Sigmoid colon (tissue), 7 donors: ENCODE data around the gene CTBP2. TPM values are rescaled to one million over a fixed set of nuclear protein-coding genes. Genes with fewer than 3 reads are reported as not detected.

Source experiments
- DNase-seq: peaks from one replicate; pipeline ENCODE4 v3.0.0-alpha.2; 2019
- H3K27ac ChIP-seq, 4 donors: fragments of 200-600 bp; sonication (generic); one replicate each; pipeline ENCODE4 v1.5.1; 2016 to 2019; ENCODE audit warnings: mild to moderate bottlenecking in 1 of 4
- H3K27me3 ChIP-seq, 3 donors: fragments of 200-600 bp; sonication (generic); one replicate each; pipeline ENCODE4 v1.5.1; 2019; ENCODE audit warnings: mild to moderate bottlenecking in 1 of 3
- H3K36me3 ChIP-seq, 4 donors: fragments of 200-600 bp; sonication (generic); one replicate each; pipeline ENCODE4 v1.5.1; 2016 to 2019
- H3K4me1 ChIP-seq, 4 donors: fragments of 200-600 bp; sonication (generic); one replicate each; pipeline ENCODE4 v1.5.1; 2017 to 2019
- H3K4me3 ChIP-seq, 4 donors: fragments of 200-600 bp; sonication (generic); one replicate each; pipeline ENCODE4 v1.5.1; 2017 to 2019; ENCODE audit warnings: mild to moderate bottlenecking in 2 of 4, moderate library complexity in 1 of 4
- H3K9me3 ChIP-seq, 4 donors: fragments of 200-600 bp in 3 of 4; sonication (generic) in 3 of 4; one replicate each; pipeline versions ENCODE4 v1.5.1 to v1.6.1; 2013 to 2019
- CTCF ChIP-seq, 4 experiments: fragments of 450-650 bp in 3 of 4; fragments of 200-600 bp in 1 of 4; IDR thresholded peaks; one replicate each; pipeline ENCODE4 v1.5.1; 2016 to 2019; ENCODE audit warnings: antibody characterized with exemption in 4 of 4, mild to moderate bottlenecking in 3 of 4, moderate library complexity in 2 of 4
- EP300 ChIP-seq, 4 donors: sonication (generic); formaldehyde crosslinking; IDR thresholded peaks; one replicate each; pipeline ENCODE4 v1.6.1; 2017; ENCODE audit warnings: antibody characterized with exemption in 4 of 4
- POLR2A ChIP-seq, 2 donors: fragments of 450-650 bp; IDR thresholded peaks; one replicate each; pipeline ENCODE4 v1.6.1; 2016; ENCODE audit warnings: antibody characterized with exemption in 2 of 2, mild to moderate bottlenecking in 2 of 2, moderate library complexity in 2 of 2
- POLR2AphosphoS5 ChIP-seq, 4 donors: sonication (generic); formaldehyde crosslinking; IDR thresholded peaks; one replicate each; pipeline ENCODE4 v1.6.1; 2017; ENCODE audit warnings: antibody characterized with exemption in 4 of 4
- WGBS, 2 donors: extraction: QIAGEN DNeasy Blood & Tissue Kit; methylation state at CpG; one replicate each; pipeline ENCODE4 v1.1.7; 2013; 5-methylcytosine and 5-hydroxymethylcytosine counted together
- intact Hi-C: fragments of 100-400 bp; cut with DNase I; formaldehyde crosslinking; loops from one replicate; pipeline ENCODE4 v1.15.1; 2023
- polyA plus RNA-seq, 3 donors: library from polyadenylated mRNA; stranded (reverse); fragments of 200-250 nt; gene quantifications; one replicate each; pipeline ENCODE4 v1.2.3, GENCODE V29; 2013
- total RNA-seq, 4 donors: library from RNA; depleted of rRNA; stranded (reverse); fragments of >200 nt; gene quantifications; one replicate each; pipeline ENCODE4 v1.1.0, GENCODE V29; 2016
- donor health status: healthy with polysubstance abuse.
- donor health status: Bipolar disorder and iron deficiency.
- donor health status: healthy.

Gene CTBP2
- total and polyA plus RNA-seq, 7 donors = 31.2 to 62.4 (median 52.0) TPM

- no peak overlapping the region for H3K4me3 ChIP-seq
- H3K36me3 ChIP-seq = no peaks in the 10 kb centered on the region
- H3K27ac ChIP-seq = no peak overlapping the region
- no peaks in the 10 kb centered on the region for H3K27me3 ChIP-seq
- H3K4me1 ChIP-seq = no peaks in the 10 kb centered on the region
- no peaks in the 10 kb centered on the region for H3K9me3 ChIP-seq
- intact Hi-C loops = no loop called here
- TF ChIP-seq POLR2A (IDR thresholded peaks at IDR 0.05) (no peak), CTCF (IDR thresholded peaks at IDR 0.05) (no peak), POLR2AphosphoS5 (IDR thresholded peaks at IDR 0.05) (no peak), EP300 (IDR thresholded peaks at IDR 0.05) (no peak)
- WGBS, 2 donors = 89 to 95% methylated on average over 9 of the region's 9 CpGs
- DNase-seq = no peak
These were observed 31.6 kb upstream of the CTBP2 start for GRCh38 chr10:125192005-125192404.

GRCh38 chr10:125190946-125191345, 30.6 kb upstream of the CTBP2 start:
- intact Hi-C loops = no loop called here
- no peaks in the 10 kb centered on the region for H3K9me3 ChIP-seq
- WGBS, 2 donors = 81 to 88% methylated on average over 8 of the region's 8 CpGs
- no peak overlapping the region for H3K27ac ChIP-seq
- H3K4me1 ChIP-seq = no peaks in the 10 kb centered on the region
- no peak for DNase-seq
- H3K36me3 ChIP-seq = no peaks in the 10 kb centered on the region
- no peaks in the 10 kb centered on the region for H3K27me3 ChIP-seq
- TF ChIP-seq POLR2AphosphoS5 (IDR thresholded peaks at IDR 0.05) (no peak), CTCF (IDR thresholded peaks at IDR 0.05) (no peak), POLR2A (IDR thresholded peaks at IDR 0.05) (no peak), EP300 (IDR thresholded peaks at IDR 0.05) (no peak)
- no peak overlapping the region for H3K4me3 ChIP-seq

- no peak overlapping the region for H3K4me3 ChIP-seq
- no peak for TF ChIP-seq POLR2A (IDR thresholded peaks at IDR 0.05)
- no peak for TF ChIP-seq EP300 (IDR thresholded peaks at IDR 0.05)
- TF ChIP-seq POLR2AphosphoS5 (IDR thresholded peaks at IDR 0.05) = no peak
- TF ChIP-seq CTCF (IDR thresholded peaks at IDR 0.05) = no peak
- no peaks in the 10 kb centered on the region for H3K9me3 ChIP-seq
- H3K27ac ChIP-seq = no peak overlapping the region
- no peaks in the 10 kb centered on the region for H3K36me3 ChIP-seq
- DNase-seq = no peak
- intact Hi-C loops = no loop called here
- 58 to 76% methylated on average over 6 of the region's 6 CpGs for WGBS, 2 donors
- no peaks in the 10 kb centered on the region for H3K27me3 ChIP-seq
- H3K4me1 ChIP-seq = no peaks in the 10 kb centered on the region
These were observed 30.1 kb upstream of the CTBP2 start for GRCh38 chr10:125190414-125190813.

GRCh38 chr10:125189162-125189561, 28.8 kb upstream of the CTBP2 start:
- no peak for DNase-seq
- WGBS, 2 donors = 88 to 91% methylated on average over 8 of the region's 8 CpGs
- Histone ChIP-seq H3K9me3 (no peaks in the 10 kb centered on the region), H3K4me1 (no peaks in the 10 kb centered on the region), H3K36me3 (no peaks in the 10 kb centered on the region), H3K27ac (no peak overlapping the region), H3K27me3 (no peaks in the 10 kb centered on the region), H3K4me3 (no peak overlapping the region)
- intact Hi-C loops = no loop called here
- TF ChIP-seq POLR2AphosphoS5 (IDR thresholded peaks at IDR 0.05) (no peak), CTCF (IDR thresholded peaks at IDR 0.05) (no peak), POLR2A (IDR thresholded peaks at IDR 0.05) (no peak), EP300 (IDR thresholded peaks at IDR 0.05) (no peak)
